Skeletal muscle satellite cell (primary cell): Measurements from ENCODE around the gene TAMALIN.

Experiments used
- H3K27me3 ChIP-seq: 2 replicates; pipeline ENCODE4 v1.7.0; 2013; ENCODE audit warnings: low read length; ENCODE audit not compliant: control insufficient read depth, insufficient read depth
- H3K36me3 ChIP-seq: 2 replicates; pipeline ENCODE4 v1.7.0; 2013; ENCODE audit warnings: mild to moderate bottlenecking, control low read depth, low read length; ENCODE audit not compliant: insufficient read depth
- H3K4me1 ChIP-seq: 2 replicates; pipeline ENCODE4 v1.7.0; 2013; ENCODE audit warnings: low read length; ENCODE audit not compliant: control insufficient read depth, insufficient read depth
- H3K4me2 ChIP-seq: 2 replicates; pipeline ENCODE4 v1.7.0; 2013; ENCODE audit warnings: mild to moderate bottlenecking, low read length
- H3K4me3 ChIP-seq: 2 replicates; pipeline ENCODE4 v1.7.0; 2013; ENCODE audit warnings: low read length
- H3K9ac ChIP-seq: 2 replicates; pipeline ENCODE4 v1.7.0; 2013; ENCODE audit warnings: mild to moderate bottlenecking, low read depth, low read length, moderate library complexity
- H3K9me3 ChIP-seq: replicated peaks from 2 replicates; pipeline ENCODE4 v1.7.0; 2013; ENCODE audit warnings: mild to moderate bottlenecking, control low read depth, low read length

TAMALIN gene

GRCh38 chr12:52015532-52016041, 8.8 kb downstream of the TAMALIN start:
- Histone ChIP-seq H3K9ac (no peak overlapping the region), H3K27me3 (no peaks in the 10 kb centered on the region), H3K4me2 (no peak overlapping the region), H3K4me3 (no peak overlapping the region), H3K36me3 (no peaks in the 10 kb centered on the region), H3K9me3 (no peaks in the 10 kb centered on the region), H3K4me1 (peaks cover 5% of the 10 kb centered on the region)

- Histone ChIP-seq H3K4me3 (no peak overlapping the region), H3K9me3 (no peaks in the 10 kb centered on the region), H3K9ac (no peak overlapping the region), H3K4me2 (no peak overlapping the region), H3K36me3 (no peaks in the 10 kb centered on the region), H3K27me3 (peaks cover 3% of the 10 kb centered on the region), H3K4me1 (peaks cover 3% of the 10 kb centered on the region)
These were observed 11.8 kb downstream of the TAMALIN start for GRCh38 chr12:52018433-52019112.

- Histone ChIP-seq H3K4me2 (no peak overlapping the region), H3K9me3 (no peaks in the 10 kb centered on the region), H3K27me3 (peaks cover 3% of the 10 kb centered on the region), H3K4me3 (no peak overlapping the region), H3K4me1 (peaks cover 7% of the 10 kb centered on the region), H3K36me3 (no peaks in the 10 kb centered on the region), H3K9ac (no peak overlapping the region)
These were observed 12.5 kb downstream of the TAMALIN start for GRCh38 chr12:52019113-52019770.

GRCh38 chr12:52020539-52021336, 14.0 kb downstream of the TAMALIN start:
- no peak overlapping the region for H3K4me3 ChIP-seq
- no peaks in the 10 kb centered on the region for H3K9me3 ChIP-seq
- H3K4me1 ChIP-seq = peaks cover 10% of the 10 kb centered on the region
- no peak overlapping the region for H3K4me2 ChIP-seq
- no peak overlapping the region for H3K9ac ChIP-seq
- peaks cover 3% of the 10 kb centered on the region for H3K27me3 ChIP-seq
- H3K36me3 ChIP-seq = no peaks in the 10 kb centered on the region

GRCh38 chr12:52022841-52023181, 16.1 kb downstream of the TAMALIN start:
- H3K36me3 ChIP-seq = no peaks in the 10 kb centered on the region
- H3K9ac ChIP-seq = no peak overlapping the region
- peak overlapping the region; percentile 84 for H3K4me2 ChIP-seq
- peaks cover 16% of the 10 kb centered on the region for H3K4me1 ChIP-seq
- H3K4me3 ChIP-seq = peak overlapping the region; percentile 70
- peaks cover 3% of the 10 kb centered on the region for H3K27me3 ChIP-seq
- H3K9me3 ChIP-seq = no peaks in the 10 kb centered on the region

- Histone ChIP-seq H3K4me1 (peaks cover 16% of the 10 kb centered on the region), H3K9me3 (no peaks in the 10 kb centered on the region), H3K9ac (peak overlapping the region; percentile 43), H3K4me2 (peak overlapping the region; percentile 84), H3K27me3 (peaks cover 3% of the 10 kb centered on the region), H3K36me3 (no peaks in the 10 kb centered on the region), H3K4me3 (peak overlapping the region; percentile 70)
These were observed 16.6 kb downstream of the TAMALIN start for GRCh38 chr12:52023182-52023975.

GRCh38 chr12:52023976-52024688, 17.4 kb downstream of the TAMALIN start:
- Histone ChIP-seq H3K9me3 (no peaks in the 10 kb centered on the region), H3K4me3 (peak overlapping the region; percentile 70), H3K4me2 (peak overlapping the region; percentile 84), H3K27me3 (peaks cover 3% of the 10 kb centered on the region), H3K9ac (peak overlapping the region; percentile 43), H3K36me3 (no peaks in the 10 kb centered on the region), H3K4me1 (peaks cover 16% of the 10 kb centered on the region)

- Histone ChIP-seq H3K36me3 (no peaks in the 10 kb centered on the region), H3K9me3 (no peaks in the 10 kb centered on the region), H3K4me2 (peak overlapping the region; percentile 97), H3K4me3 (no peak overlapping the region), H3K27me3 (peaks cover 3% of the 10 kb centered on the region), H3K9ac (no peak overlapping the region), H3K4me1 (peaks cover 19% of the 10 kb centered on the region)
These were observed 18.1 kb downstream of the TAMALIN start for GRCh38 chr12:52024845-52025230.

GRCh38 chr12:52026263-52026662, 19.5 kb downstream of the TAMALIN start:
- Histone ChIP-seq H3K9me3 (no peaks in the 10 kb centered on the region), H3K9ac (peak overlapping the region; percentile 82), H3K36me3 (no peaks in the 10 kb centered on the region), H3K4me1 (peaks cover 19% of the 10 kb centered on the region), H3K4me3 (no peak overlapping the region), H3K4me2 (peak overlapping the region; percentile 97), H3K27me3 (peaks cover 3% of the 10 kb centered on the region)

GRCh38 chr12:52027085-52027843, 20.5 kb downstream of the TAMALIN start:
- H3K4me1 ChIP-seq = peaks cover 22% of the 10 kb centered on the region
- H3K9me3 ChIP-seq = no peaks in the 10 kb centered on the region
- no peaks in the 10 kb centered on the region for H3K36me3 ChIP-seq
- H3K9ac ChIP-seq = no peak overlapping the region
- H3K4me3 ChIP-seq = no peak overlapping the region
- peaks cover 3% of the 10 kb centered on the region for H3K27me3 ChIP-seq
- H3K4me2 ChIP-seq = no peak overlapping the region
